Smooth muscle cell (in vitro differentiated cells): ENCODE measurements around the gene ATP4B. TPM values are rescaled to one million over a fixed set of nuclear protein-coding genes. Genes with fewer than 3 reads are reported as not detected.

Source experiments
- DNase-seq: peaks from one replicate; lab custom pipeline; 2025; ENCODE audit not compliant: unreplicated experiment; lab: John Stamatoyannopoulos, UW
- H2AFZ ChIP-seq: fragments of 200-600 bp; sonication (generic); 2 replicates; pipeline ENCODE4 v1.6.0; 2016; ENCODE audit warnings: antibody characterized with exemption, low read depth, mild to moderate bottlenecking
- H3F3A ChIP-seq: fragments of 200-600 bp; sonication (generic); 2 replicates; pipeline ENCODE4 v1.6.0; 2017; ENCODE audit warnings: antibody characterized with exemption, low read depth
- H3K27ac ChIP-seq: fragments of 200-600 bp; sonication (generic); 2 replicates; pipeline ENCODE4 v1.5.1; 2016; ENCODE audit warnings: low read depth, mild to moderate bottlenecking
- H3K27me3 ChIP-seq: fragments of 200-600 bp; sonication (generic); 2 replicates; pipeline ENCODE4 v1.6.1; 2016; ENCODE audit warnings: low read depth, mild to moderate bottlenecking
- H3K36me3 ChIP-seq: fragments of 200-600 bp; sonication (generic); 2 replicates; pipeline ENCODE4 v1.5.1; 2016; ENCODE audit warnings: low read depth
- H3K4me1 ChIP-seq: fragments of 200-600 bp; sonication (generic); 2 replicates; pipeline ENCODE4 v1.5.1; 2016; ENCODE audit warnings: low read depth
- H3K4me2 ChIP-seq: fragments of 200-600 bp; sonication (generic); 2 replicates; pipeline ENCODE4 v1.6.0; 2016; ENCODE audit warnings: mild to moderate bottlenecking
- H3K4me3 ChIP-seq: fragments of 200-600 bp; sonication (generic); 2 replicates; pipeline ENCODE4 v1.5.1; 2016; ENCODE audit warnings: mild to moderate bottlenecking
- H3K79me2 ChIP-seq: fragments of 200-600 bp; sonication (generic); 2 replicates; pipeline ENCODE4 v1.6.0; 2016; ENCODE audit warnings: low read depth, mild to moderate bottlenecking
- H3K9ac ChIP-seq: fragments of 200-600 bp; sonication (generic); 2 replicates; pipeline ENCODE4 v1.6.0; 2016; ENCODE audit warnings: low read depth
- H3K9me3 ChIP-seq: fragments of 200-600 bp; sonication (generic); replicated peaks from 2 replicates; pipeline ENCODE4 v1.5.1; 2016; ENCODE audit warnings: low read depth
- H4K20me1 ChIP-seq: fragments of 200-600 bp; sonication (generic); 2 replicates; pipeline ENCODE4 v1.6.0; 2016; ENCODE audit warnings: low read depth
- CTCF ChIP-seq: fragments of 200-600 bp; sonication (generic); IDR thresholded peaks from 2 replicates; pipeline ENCODE4 v1.5.1; 2017; ENCODE audit warnings: borderline replicate concordance, mild to moderate bottlenecking, antibody characterized with exemption; ENCODE audit not compliant: insufficient read depth, poor library complexity, severe bottlenecking
- WGBS: methylation state at CpG from one replicate; pipeline ENCODE4 v1.1.7; 2016; ENCODE audit warnings: low lambda C conversion rate; 5-methylcytosine and 5-hydroxymethylcytosine counted together
- polyA plus RNA-seq: library from polyadenylated mRNA; unstranded; fragments of >200 nt; fragmentation: Nextera tagmentation; extraction: Ambion mirVana; gene quantifications from 2 replicates; pipeline ENCODE4 v1.2.1, GENCODE V29; 2016
- total RNA-seq: library from RNA; depleted of rRNA; stranded (reverse); fragments of >200 nt; gene quantifications from 2 replicates; pipeline ENCODE4 v1.2.3, GENCODE V29; 2014

The ATP4B gene
- total and polyA plus RNA-seq, 2 experiments from 2014 or later = not detected

- DNase-seq = no peak
- TF ChIP-seq CTCF = no peak
- H3F3A ChIP-seq = no peaks in the 10 kb centered on the region
- no peak overlapping the region for H3K4me2 ChIP-seq
- H3K9ac ChIP-seq = no peak overlapping the region
- H3K36me3 ChIP-seq = no peaks in the 10 kb centered on the region
- 97% methylated on average over 42 of the region's 42 CpGs for WGBS
- no peaks in the 10 kb centered on the region for H4K20me1 ChIP-seq
- H3K79me2 ChIP-seq = no peaks in the 10 kb centered on the region
- H3K27ac ChIP-seq = no peak overlapping the region
- H2AFZ ChIP-seq = no peak overlapping the region
- H3K4me3 ChIP-seq = no peak overlapping the region
- H3K9me3 ChIP-seq = no peaks in the 10 kb centered on the region
- no peaks in the 10 kb centered on the region for H3K4me1 ChIP-seq
- H3K27me3 ChIP-seq = no peaks in the 10 kb centered on the region
These were observed 10.4 kb downstream of the ATP4B start for GRCh38 chr13:113647351-113648215.

DNA sequence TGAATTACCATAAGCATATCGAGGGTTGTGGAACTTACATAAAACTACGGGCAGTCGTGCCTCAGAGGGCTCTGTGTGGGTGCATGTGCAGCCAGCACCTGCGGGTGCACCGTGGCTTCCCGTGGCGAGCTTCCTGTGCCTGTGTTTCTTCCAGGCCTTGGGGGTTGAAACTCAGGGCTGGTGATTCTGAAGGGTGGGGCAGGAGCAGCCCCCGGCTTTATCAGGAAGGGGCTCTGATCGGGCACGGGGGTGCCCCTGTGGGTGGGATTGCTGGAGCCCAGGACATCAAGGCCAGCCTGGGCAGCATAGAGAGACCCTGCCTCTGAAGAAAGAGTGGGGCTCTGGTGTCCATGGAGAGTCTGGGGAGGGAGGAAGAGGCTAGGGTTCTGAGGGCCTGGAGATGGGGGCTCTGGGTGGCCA, 11.1 kb downstream of the ATP4B start:
- Histone ChIP-seq H3K79me2 (no peaks in the 10 kb centered on the region), H3K9me3 (no peaks in the 10 kb centered on the region), H3K27ac (no peak overlapping the region), H4K20me1 (no peaks in the 10 kb centered on the region), H3F3A (no peaks in the 10 kb centered on the region), H3K27me3 (no peaks in the 10 kb centered on the region), H3K4me1 (no peaks in the 10 kb centered on the region), H2AFZ (no peak overlapping the region), H3K36me3 (no peaks in the 10 kb centered on the region), H3K9ac (no peak overlapping the region), H3K4me2 (no peak overlapping the region), H3K4me3 (no peak overlapping the region)
- no peak for TF ChIP-seq CTCF
- 98% methylated on average over 10 of the region's 10 CpGs for WGBS
- no peak for DNase-seq

DNA sequence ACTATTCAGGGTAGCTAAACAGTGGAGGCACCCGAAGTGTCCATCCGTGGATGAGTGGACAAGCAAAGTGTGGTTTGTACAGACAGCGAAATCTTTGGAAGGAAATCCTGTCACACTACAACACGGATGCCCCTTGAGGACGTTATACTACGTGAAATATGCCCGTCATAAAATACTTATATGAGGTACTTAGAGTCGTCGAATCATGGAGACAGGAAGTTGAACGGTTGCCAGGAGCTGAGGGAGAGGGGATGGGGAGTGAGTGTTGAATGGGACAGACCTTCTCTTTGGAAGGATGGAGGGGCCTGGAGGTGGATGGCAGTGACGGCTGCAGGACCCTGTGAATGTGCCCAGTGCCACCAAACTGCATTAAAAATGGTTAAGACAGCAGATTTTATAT, 11.6 kb downstream of the ATP4B start:
- TF ChIP-seq CTCF = no peak
- Histone ChIP-seq H4K20me1 (no peaks in the 10 kb centered on the region), H3K9me3 (no peaks in the 10 kb centered on the region), H3K4me1 (no peaks in the 10 kb centered on the region), H3K4me2 (no peak overlapping the region), H3K4me3 (no peak overlapping the region), H3K9ac (no peak overlapping the region), H3F3A (no peaks in the 10 kb centered on the region), H3K27me3 (no peaks in the 10 kb centered on the region), H3K79me2 (no peaks in the 10 kb centered on the region), H3K27ac (no peak overlapping the region), H3K36me3 (no peaks in the 10 kb centered on the region), H2AFZ (no peak overlapping the region)
- WGBS = 85% methylated on average over 11 of the region's 11 CpGs
- no peak for DNase-seq

- no peaks in the 10 kb centered on the region for H3K79me2 ChIP-seq
- H3K4me3 ChIP-seq = no peak overlapping the region
- no peaks in the 10 kb centered on the region for H3K4me1 ChIP-seq
- H2AFZ ChIP-seq = no peak overlapping the region
- peaks cover 4% of the 10 kb centered on the region for H3K36me3 ChIP-seq
- H3K4me2 ChIP-seq = no peak overlapping the region
- H3K9me3 ChIP-seq = no peaks in the 10 kb centered on the region
- H3F3A ChIP-seq = no peaks in the 10 kb centered on the region
- no peaks in the 10 kb centered on the region for H4K20me1 ChIP-seq
- 98% methylated on average over 9 of the region's 9 CpGs for WGBS
- no peak overlapping the region for H3K27ac ChIP-seq
- no peak overlapping the region for H3K9ac ChIP-seq
- H3K27me3 ChIP-seq = no peaks in the 10 kb centered on the region
- TF ChIP-seq CTCF = no peak
- DNase-seq = no peak
These were observed 12.7 kb downstream of the ATP4B start for GRCh38 chr13:113645329-113645728.
